Stimulated activated CD8-positive, alpha-beta memory T cell treated with anti-CD3 and anti-CD28 coated beads, Interleukin-7, amount 100 ng/mL, for 4 hours (primary cell): ENCODE measurements around the gene FADS6.

Experiments used
- DNase-seq, 2 donors: peaks; one replicate each; pipeline ENCODE4 v3.0.0-alpha.2; 2020; ENCODE audit warnings: low read depth in 2 of 2

FADS6 gene

DNA sequence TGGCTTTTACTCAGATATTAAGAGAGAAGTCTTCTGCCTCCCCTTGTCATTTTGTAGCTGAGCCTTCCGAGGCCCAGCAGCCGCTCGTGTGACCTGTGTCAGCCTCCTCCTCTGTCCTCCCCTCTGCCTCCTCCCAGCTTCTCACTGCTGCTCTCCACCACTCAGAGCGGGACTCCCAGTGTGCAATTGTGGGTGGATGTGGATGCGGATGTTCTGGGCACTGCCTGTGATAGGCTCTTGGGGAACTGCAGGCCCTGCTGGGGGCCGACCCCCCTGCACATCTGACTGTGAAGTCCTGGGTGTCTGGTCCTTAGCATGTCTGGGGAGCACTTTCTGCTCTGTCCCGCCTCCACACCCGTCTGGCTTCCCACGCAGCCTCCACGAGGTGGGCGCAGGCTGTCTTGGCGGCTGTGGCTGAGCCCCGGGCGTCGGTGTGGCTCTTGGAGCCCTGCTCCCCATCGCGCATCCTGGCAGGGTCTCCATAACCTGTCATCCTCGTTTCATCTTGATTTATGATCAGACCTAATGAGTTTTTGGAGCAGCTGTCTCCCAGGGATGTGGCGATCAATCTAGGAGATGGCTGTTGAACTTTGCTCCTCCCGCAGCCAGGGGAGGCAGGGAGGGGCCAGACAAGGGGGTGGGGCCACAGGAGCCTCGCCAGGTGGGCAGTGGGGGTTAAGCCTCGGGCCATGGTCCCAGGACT, 61.8 kb downstream of the FADS6 start:
- no peak for DNase-seq

DNA sequence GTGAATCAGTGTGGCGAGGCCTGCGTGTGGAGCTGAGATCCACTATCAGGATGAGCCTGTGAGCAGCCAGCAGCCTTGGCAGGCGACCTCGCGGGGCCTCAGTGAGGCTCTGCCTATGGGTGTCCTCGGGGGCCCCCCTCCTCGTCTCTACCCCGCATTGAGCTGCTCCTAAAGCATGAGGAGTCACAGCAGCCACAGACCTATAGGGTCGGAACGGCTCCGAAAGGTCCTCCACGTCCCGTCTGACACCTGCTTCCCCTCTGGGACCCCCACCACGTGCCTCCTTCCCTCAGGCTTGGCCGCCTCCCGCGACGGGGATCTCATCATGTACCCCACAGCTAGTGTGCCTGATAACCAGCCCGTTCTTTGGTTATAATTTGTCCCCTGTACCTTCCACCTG, 62.6 kb downstream of the FADS6 start:
- no peak for DNase-seq

DNA sequence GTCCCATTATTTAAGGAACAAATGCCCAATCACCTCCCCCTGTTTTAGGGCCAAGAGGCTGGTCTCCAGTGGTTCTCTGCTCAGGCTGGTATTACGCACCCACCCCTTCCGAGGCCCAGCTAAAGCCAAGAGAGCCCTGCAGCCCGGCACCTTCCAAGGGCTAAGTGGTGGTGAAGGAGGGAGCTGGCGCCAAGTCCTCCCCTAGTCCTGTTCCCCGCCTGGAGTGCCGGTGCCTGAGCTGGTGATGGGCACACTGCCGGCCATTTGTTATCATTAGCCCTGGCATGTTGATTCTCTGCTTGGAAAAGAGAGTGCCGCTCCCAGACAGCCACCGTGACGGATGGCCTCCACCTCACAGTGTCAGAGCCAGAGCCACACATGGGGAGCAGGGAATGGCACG, 65.6 kb downstream of the FADS6 start:
- DNase-seq: no peak
